GM18519 (cell line): ENCODE data around the gene DAP3.
"Not testable (repeated sequence)": the region's sequence is repeated elsewhere in the genome, so short reads cannot be mapped to it uniquely, and the experiment has no call there.

Experiments
- ATAC-seq: cut with Tn5 transposase; IDR thresholded peaks from one replicate; pipeline ENCODE4 v1.9.1; 2021; ENCODE audit warnings: mild to moderate bottlenecking, moderate library complexity; ENCODE audit not compliant: unreplicated experiment, low FRiP score

Gene DAP3

GRCh38 chr1:155715056-155715455 lies 26.2 kb downstream of the DAP3 start:
- not testable (repeated sequence) for ATAC-seq

- no peak for ATAC-seq
Observed at GRCh38 chr1:155715777-155716176, 26.9 kb downstream of the DAP3 start.

GRCh38 chr1:155717041-155717440 lies 28.1 kb downstream of the DAP3 start:
- no peak for ATAC-seq

GRCh38 chr1:155718524-155719115 lies 29.7 kb downstream of the DAP3 start:
- not testable (repeated sequence) for ATAC-seq

GRCh38 chr1:155719703-155720102 lies 30.8 kb downstream of the DAP3 start:
- ATAC-seq: no peak

GRCh38 chr1:155725142-155725541 lies 36.3 kb downstream of the DAP3 start:
- no peak for ATAC-seq

- no peak for ATAC-seq
Observed at GRCh38 chr1:155729031-155729898, 40.4 kb downstream of the DAP3 start.

GRCh38 chr1:155740995-155741394 lies 52.1 kb downstream of the DAP3 start:
- ATAC-seq: no peak

GRCh38 chr1:155741908-155742307 lies 53.0 kb downstream of the DAP3 start:
- no peak for ATAC-seq

GRCh38 chr1:155744711-155745283 lies 55.9 kb downstream of the DAP3 start:
- no peak for ATAC-seq

GRCh38 chr1:155745284-155746228 lies 56.7 kb downstream of the DAP3 start:
- ATAC-seq: peak; percentile 76

GRCh38 chr1:155747586-155747985 lies 58.7 kb downstream of the DAP3 start:
- ATAC-seq: not testable (repeated sequence)

GRCh38 chr1:155748141-155748540 lies 59.2 kb downstream of the DAP3 start:
- ATAC-seq: not testable (repeated sequence)

- not testable (repeated sequence) for ATAC-seq
Observed at GRCh38 chr1:155759017-155759416, 70.1 kb downstream of the DAP3 start.

GRCh38 chr1:155759966-155760630 lies 71.2 kb downstream of the DAP3 start:
- ATAC-seq: no peak

- ATAC-seq: no peak
Observed at GRCh38 chr1:155760751-155761475, 72.0 kb downstream of the DAP3 start.

GRCh38 chr1:155761736-155762405 lies 73.0 kb downstream of the DAP3 start:
- ATAC-seq: no peak

- ATAC-seq: not testable (repeated sequence)
Observed at GRCh38 chr1:155763090-155763815, 74.4 kb downstream of the DAP3 start.
